NCI-H69 (cell line): ENCODE measurements around the gene TACR2.

Experiments
- DNase-seq: peaks from one replicate; lab custom pipeline; 2025; lab: John Stamatoyannopoulos, UW

Gene TACR2

DNA sequence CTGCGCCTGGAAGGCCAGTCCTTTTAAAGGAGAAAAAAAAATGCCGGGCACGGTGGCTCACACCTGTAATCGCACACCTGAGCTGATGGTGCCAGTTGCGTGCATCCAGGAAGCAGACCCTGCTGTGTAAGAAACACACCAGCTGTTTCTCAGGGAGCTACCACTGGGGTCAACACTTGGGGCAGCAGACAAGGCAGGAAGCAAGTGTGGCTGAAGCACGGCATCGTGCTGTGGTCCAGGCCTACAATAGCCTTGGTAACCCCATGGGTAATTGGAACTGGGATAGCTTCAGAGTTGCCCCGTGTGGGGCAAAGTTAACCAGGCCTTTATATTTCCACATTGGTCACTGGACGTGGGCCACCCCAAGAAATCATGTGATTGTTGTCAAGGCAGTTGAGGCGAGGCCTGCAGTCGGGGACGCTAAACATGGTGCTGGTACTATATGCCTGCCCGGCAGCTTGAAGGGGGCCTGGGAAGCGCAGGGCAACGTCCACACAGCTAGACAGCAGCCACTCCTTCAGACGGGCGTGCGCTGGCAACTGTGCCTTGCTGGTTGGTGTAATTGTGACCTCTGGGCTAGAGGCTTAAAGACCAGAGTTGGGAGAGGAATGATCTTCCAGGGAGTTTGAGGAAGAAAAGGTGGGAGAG is 2.5 kb upstream of the TACR2 start:
- DNase-seq = peak; percentile 11

GRCh38 chr10:69418052-69418752 is 1.5 kb upstream of the TACR2 start:
- peak; percentile 65 for DNase-seq

GRCh38 chr10:69417542-69417941 is 824 bp upstream of the TACR2 start:
- no peak for DNase-seq

DNA sequence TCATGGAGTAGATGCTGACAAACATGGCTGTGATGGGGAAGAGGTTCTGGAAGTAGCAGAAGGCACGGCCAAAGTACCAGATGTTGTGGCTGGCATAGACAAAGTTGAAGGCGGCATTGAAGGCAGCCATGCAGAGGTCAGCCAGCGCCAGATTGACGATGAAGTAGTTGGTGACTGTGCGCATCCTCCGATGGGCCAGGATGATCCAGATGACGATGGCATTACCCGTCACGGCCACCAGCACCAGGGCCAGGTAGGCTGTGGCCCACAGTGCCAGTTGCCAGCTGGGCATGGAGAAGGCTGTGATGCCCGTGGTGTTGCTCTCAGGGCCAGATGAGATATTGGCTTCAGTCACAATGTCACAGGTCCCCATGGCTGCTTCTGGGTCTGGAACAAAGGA is 767 bp downstream of the TACR2 start:
- DNase-seq = no peak

- DNase-seq = peak; percentile 13
These were observed 1.7 kb downstream of the TACR2 start for GRCh38 chr10:69415049-69415448.

- DNase-seq = no peak
These were observed 2.4 kb downstream of the TACR2 start for GRCh38 chr10:69414036-69415018.

DNA sequence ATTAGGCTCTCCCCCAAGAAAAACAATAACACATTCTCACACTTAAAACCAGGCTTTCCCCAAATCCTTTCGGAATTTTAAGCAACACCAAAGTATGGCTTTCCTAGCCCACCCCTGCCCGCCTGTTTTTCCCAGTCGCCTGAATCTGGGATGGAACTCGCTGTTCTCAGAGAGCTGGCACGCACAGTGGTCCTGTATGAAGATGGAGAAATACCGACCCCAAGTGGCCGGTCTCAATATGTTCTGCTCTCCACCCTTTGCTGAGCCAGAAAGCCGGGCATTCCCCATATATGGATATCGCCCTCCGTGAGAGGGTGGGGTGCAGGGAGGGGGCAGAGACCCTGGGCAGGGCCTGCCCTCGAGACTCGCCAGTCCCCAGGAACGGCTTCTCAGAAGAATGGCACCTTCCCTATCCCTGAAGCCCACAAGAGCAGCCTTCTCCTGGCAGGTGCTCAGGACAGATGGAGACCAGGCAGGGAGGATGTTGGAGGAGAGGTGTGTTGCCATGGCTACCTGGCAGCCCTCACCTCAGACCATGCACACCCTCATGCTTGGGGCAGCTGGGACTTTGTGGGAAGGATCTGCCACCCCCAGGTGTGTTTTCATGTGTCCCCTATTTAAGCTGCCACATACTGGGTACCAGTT is 3.4 kb downstream of the TACR2 start:
- peak; percentile 81 for DNase-seq

DNA sequence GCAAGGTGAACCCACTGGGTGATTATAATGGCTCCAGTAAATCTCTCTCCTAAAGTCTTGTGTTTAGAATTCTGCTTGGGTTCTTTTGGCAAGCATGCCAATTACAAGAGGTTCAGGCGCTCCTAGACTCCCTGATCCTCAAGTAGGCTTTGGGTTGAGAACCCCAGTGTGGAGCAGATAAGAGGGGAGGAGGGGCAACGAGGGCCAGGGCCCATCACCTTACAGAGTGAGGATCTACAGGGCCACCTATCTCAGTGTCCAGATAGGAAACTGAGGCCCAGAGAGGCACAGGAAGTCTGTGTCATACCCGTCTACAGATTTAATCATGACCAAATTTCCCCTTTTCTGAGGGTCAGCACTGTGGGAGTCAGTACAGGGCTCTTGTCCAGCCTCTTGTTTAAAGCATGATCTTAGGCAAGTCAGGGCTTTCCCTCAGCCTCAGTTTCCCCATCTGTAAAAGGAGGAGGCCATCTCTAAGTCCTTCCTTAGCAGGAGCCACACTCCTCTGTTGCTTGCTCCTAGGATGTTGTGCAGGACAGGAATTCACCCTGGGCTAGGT is 4.4 kb downstream of the TACR2 start:
- DNase-seq = no peak

GRCh38 chr10:69411476-69411875 is 5.2 kb downstream of the TACR2 start:
- no peak for DNase-seq

GRCh38 chr10:69410487-69410886 is 6.2 kb downstream of the TACR2 start:
- no peak for DNase-seq

DNA sequence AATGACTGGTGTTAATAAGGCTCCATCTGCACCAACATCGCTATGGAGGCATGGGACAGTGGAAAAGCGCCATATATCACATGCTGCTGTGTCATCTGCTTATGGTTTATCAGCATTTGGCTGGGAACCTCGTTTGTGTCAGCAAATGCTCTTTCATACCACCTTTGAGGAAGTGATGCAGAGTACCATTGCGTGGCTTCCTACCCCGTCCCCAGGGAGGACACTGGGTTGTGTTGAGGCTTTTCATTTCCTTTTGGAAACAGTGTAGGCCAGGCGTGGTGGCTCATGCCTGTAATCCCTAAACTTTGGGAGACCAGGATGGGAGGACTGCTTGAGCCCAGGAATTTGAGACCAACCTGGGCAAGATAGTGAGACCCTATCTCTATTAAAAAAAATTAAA is 6.8 kb downstream of the TACR2 start:
- DNase-seq = no peak

DNA sequence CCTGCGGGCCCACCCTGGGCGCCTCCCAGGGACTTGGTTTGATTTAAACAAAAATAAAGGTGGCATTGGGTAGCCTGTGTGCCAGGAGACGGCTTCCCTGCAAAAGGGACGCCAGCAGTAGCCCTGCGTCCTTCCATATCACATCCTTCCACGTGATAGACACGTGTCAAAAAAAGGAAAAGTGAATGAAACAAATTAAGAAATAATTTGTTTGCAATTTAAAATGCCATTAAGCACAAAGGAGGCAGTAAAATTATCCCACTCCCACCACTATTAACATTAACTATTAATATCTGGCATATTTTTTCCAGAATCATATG is 7.6 kb downstream of the TACR2 start:
- DNase-seq = no peak

- DNase-seq = peak; percentile 94
These were observed 8.2 kb downstream of the TACR2 start for GRCh38 chr10:69408318-69409175.

GRCh38 chr10:69407621-69408301 is 9.0 kb downstream of the TACR2 start:
- peak; percentile 48 for DNase-seq

DNA sequence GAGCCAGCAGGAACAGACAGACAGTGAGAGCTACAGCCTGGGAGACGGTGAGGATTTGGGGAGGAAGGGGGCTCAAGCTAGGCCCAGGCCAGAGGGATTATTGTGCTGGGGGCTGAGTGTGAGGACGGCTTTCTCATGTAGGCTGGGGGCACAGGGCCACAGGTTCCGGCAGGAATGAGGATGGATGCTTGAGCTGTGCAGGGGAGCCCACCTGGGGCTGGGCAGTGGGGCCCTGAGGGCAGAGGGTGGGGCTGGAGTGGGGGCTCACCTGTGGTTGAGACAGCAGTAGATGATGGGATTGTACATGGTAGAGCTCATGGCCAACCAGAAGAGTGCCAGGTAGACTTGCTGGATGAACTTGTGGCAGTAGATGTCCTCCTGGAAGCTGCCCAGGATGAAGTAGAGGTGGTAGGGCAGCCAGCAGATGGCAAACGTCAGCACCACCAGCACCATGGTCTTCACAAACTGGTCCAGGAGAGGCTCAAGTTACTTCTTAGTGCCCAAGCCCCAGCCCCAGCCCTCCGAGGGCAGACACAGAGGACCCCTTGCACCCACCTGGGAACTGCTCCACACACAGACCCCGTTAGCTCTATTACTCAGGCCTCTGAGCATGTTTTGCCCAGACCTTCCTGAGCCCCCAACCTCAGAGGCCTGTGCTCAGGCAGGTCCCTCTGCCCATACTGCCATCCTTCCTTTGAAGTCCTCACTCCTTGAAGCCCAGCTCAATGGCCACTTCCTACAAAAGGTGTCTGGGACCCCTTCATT is 9.7 kb downstream of the TACR2 start:
- DNase-seq = no peak

DNA sequence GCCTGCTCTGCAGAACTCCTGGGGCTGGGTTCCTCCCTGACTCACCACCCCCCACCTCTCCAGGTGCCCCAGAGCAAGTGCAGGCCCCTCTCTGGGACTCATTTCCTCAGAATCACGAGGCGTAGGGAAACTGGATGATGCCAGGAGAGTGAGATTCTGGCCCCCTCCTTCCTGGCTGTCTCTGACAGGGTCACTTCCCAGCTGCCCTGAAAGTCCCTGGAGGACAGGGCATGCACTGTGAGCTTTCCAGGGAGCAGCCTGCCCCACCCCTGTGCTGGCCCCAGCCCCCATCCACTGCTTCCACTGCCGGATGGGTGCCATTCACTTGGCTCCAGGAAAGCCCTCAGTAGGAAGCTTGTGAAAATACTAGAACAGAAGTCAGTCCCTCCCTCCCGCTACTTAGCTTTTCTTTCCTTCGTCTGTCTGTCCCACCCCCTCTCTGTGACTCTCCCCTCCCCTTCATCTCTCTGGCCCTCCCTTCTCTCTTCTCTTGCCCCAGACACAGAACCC is 10.4 kb downstream of the TACR2 start:
- peak; percentile 25 for DNase-seq

DNA sequence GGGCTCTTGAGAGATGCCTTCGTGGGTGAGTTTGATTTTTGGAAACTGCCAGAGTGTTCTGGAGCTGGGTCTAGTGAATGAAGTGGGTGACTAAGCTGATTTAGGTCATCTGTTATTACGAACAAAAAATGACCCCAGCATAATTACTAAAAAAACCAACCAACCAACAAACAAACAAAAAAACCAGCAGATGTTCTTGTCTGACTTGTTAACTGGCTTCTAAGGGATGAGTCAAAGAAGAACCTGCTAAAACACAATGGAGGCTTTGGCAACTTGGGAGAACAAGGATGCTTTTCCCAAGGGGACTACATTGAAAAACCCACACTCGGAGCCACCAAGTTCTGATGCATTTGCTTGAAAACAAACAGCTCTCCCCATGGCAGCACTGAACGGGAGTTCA is 11.5 kb downstream of the TACR2 start:
- DNase-seq = no peak

- no peak for DNase-seq
These were observed 11.9 kb downstream of the TACR2 start for GRCh38 chr10:69404786-69405185.

DNA sequence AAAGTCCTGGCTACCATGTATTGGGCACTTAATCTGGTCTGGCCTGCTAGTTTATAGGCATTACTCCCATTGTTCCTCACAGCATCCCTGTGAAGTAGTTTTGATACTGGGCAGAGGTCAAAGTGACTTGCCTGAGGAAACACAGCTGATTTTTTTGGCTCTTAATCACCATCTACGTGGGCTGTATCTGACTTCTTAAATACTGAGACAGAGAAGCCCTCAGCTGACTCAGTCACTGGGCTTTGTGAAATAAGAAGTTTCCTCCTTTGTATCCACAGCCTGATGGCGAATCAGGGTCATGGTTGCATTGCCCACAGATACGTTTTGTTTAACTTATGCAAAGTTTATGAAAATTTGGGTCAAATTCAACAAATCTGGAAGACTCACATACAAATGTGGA is 13.2 kb downstream of the TACR2 start:
- DNase-seq = no peak
